Midbrain (tissue), 1 donor: Measurements from ENCODE around the gene SKI.

ENCODE experiments used
- DNase-seq: peaks from one replicate; lab custom pipeline; 2025; lab: John Stamatoyannopoulos, UW

Gene SKI

DNA sequence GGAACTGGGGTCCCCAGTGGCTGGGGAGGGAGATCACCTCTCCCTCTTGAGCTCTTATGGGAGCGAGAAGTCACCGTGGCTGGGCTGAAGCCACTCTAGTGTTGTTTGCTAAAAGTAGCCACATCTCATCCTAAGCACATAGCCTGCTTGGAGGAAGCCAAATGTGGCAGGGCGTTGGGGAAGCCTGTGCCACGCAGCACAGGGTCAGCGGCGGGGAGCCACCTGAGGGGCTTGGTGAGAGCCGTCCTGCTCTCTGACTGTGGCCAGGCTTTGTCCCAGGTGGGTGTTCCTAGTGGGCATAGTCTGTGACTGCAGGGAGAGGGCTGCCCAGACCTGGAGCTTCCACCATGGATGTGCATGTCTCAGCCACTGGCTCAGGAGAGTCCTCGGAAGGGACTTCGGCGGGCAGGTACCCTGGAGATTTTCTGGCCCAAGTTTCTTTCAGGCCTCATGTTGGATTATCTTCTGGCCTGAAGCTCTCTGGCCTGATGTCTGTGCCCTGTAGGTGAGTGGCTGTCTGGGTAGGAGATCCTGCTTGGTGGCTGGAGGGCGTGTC is 124.3 kb downstream of the SKI start:
- DNase-seq: no peak

- no peak for DNase-seq
Measured at GRCh38 chr1:2352897-2353550, 124.9 kb downstream of the SKI start.

DNA sequence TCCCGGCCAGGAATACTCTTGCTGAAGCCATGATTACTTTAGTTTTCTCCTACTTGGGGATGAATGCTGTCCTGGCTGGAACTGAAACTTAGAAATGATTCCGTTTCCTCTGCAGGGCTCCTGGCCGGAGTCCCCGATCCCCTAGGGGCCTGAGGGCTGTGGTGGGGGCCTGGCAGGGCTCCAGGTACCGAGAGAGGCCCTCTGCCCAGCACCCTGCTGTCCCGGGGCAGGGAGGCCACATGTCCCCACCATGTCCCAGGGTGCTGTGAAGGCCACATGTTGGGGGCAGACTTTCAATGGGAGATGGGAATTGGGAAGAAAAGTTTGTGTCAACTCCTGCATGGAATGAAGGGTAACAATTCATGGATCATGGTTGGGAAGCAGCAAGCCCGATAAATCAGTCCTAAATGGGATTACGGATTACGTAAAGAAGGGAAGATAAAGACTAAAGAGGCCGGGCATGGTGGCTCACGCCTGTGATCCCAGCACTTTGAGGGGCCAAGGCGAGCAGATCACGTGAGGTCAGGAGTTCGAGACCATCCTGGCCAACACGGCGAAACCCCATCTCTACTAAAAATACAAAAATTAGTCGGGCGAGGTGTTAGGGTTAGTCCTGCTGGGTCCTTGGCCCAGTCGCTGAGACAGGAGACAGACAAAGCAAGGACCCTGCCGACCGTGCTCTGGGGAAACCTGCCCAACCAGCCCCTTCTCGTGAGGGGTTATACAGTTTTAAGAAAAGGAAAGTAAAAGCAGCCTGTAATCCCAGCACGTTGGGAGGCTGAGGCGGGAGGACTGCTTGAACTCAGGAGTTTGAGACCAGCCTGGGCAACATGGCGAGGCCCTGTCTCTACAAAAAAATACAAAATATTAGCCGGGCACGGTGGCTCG is 125.7 kb downstream of the SKI start:
- DNase-seq: no peak

DNA sequence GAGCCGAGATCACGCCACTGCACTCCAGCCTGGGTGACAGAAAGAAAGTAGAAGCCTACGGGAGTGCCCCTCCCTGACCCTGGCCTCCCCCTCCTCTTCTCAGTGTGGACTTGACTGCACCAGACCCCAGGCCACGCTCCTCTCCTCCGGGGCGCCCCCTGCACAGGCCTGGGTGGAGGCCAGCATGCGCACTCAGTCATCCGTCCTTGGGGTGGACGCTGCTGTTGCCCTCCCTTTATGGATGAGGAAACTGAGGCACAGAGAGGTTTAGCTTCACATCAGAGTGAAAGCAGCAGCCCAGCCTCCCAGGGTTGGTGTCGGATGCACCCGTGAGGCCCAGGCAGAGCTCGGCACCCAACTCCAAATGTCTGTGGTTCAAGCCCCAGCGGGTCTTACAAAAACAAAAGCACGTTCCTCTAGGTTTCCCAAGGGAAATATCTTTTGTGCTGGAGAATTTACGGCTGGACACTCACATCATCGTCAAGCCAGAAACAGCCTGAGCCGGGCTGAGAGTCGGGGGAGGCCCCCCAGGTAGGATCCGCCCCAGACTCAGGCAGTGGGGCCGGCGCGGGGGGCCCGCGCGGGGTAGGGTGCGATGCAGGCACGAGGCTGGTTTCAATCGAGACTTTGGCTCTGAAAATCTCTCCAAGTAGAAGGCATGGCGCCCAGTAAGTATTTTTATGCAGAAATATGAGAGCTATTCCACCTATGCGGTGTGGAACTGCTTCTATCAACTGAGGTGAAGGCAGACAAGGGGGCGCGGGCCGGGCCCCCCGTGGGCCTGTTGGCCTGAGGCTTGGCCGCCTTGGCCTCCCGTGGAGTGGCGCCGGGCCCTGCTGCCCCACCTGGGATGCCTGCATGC is 126.6 kb downstream of the SKI start:
- no peak for DNase-seq

DNA sequence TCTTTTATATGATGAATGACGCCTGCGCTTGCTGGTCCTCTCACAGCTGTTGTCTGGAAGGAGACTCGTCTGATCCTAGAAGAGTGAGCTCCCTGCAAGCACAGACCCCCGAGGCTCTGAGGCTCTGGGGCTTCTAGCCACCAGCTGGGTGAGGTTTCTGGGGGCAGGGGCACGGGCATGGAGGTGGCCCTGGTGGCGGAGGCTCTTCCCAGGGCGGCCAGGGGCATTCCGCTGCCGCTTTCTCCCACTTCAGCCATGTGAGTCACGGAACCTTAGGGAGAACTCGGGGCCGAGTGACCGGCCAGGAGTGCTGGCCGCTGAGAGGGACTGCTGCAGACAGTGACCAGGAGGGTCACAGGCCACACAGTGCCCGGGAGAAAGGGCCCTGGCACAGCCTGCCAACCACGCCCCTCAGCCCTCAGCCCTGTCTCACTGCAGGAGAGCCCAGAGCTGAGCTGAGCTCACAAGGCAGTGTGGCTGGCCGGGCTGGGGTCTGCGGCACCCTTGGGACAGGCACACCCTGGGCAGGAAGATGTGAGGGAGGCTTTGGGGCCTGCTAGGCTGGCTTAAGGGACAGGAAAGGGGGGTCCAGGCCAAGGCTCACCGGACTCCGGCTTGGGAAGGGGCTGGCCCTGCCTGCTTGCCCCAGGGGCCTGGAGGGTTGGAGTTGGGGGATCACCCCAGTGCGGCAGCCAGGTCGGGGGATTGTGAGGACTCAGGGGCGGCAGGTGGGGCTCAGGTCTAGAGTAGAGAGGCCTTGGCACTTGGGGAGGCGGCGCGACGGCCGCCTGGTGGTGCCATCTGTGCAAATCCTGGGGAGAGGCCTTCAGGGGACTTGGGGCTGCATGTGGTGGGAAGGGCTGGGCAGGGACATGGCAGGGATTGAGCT is 127.5 kb downstream of the SKI start:
- DNase-seq: no peak

GRCh38 chr1:2356401-2356800 is 128.3 kb downstream of the SKI start:
- DNase-seq: no peak

- DNase-seq: no peak
Measured at GRCh38 chr1:2356911-2357845, 129.1 kb downstream of the SKI start.

DNA sequence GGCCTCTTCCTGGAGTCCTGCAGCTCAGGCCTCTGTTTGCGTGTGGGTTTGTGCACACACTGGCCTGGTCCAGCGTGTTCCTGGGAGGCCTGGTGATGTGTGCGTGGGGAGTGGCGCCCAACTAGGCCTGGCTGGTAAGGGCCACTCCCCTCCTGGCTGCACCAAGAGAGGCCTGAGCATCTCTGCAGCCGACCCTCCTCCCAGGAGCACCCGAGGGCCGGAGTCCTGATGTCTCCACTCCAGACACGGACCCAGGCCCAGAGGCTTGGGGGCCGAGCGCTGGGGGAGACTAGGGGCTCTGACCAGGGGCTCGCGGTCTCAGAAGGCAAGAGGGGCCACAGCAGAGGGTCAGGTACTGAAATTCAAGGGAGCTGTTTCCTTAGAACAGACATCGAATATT is 130.0 kb downstream of the SKI start:
- DNase-seq: no peak

GRCh38 chr1:2358651-2359640 is 130.8 kb downstream of the SKI start:
- no peak for DNase-seq
